BJ (cell line): ENCODE data around the gene DNM3. TPM values are rescaled to one million over a fixed set of nuclear protein-coding genes. Genes with fewer than 3 reads are reported as not detected.

ENCODE experiments used
- CTCF ChIA-PET: fragments of 350-600 bp; formaldehyde crosslinking; extraction: SDS; loops from one replicate; lab custom pipeline; 2021; ENCODE audit warnings: antibody characterized with exemption, inconsistent platforms; lab: Yijun Ruan, JAX
- POLR2A ChIA-PET: fragments of 300-600 bp; sonication (Branson Sonifier 250); formaldehyde crosslinking; extraction: SDS; loops from one replicate; lab custom pipeline; 2021; ENCODE audit warnings: antibody characterized with exemption; lab: Charles Lee
- DNase-seq: peaks from one replicate; pipeline ENCODE4 v3.0.0-alpha.2; 2011; ENCODE audit warnings: low read depth
- H3K27me3 ChIP-seq: 2 replicates; pipeline ENCODE4 v1.6.0; 2011; ENCODE audit warnings: low read length; ENCODE audit not compliant: control insufficient read depth, insufficient read depth
- H3K36me3 ChIP-seq: 2 replicates; pipeline ENCODE4 v1.5.1; 2011; ENCODE audit warnings: low read length; ENCODE audit not compliant: control insufficient read depth, insufficient read depth
- H3K4me3 ChIP-seq: 2 replicates; pipeline ENCODE4 v1.5.1; 2011; ENCODE audit warnings: low read depth, mild to moderate bottlenecking, control low read depth, low read length
- polyA plus RNA-seq: library from polyadenylated mRNA; depleted of rRNA; stranded (reverse); fragments of >200 nt; gene quantifications from 2 replicates; pipeline ENCODE4 v1.2.3, GENCODE V29; 2011
- TF ChIP-seq, protein P1 (sequence below): IDR thresholded peaks from 2 replicates; pipeline ENCODE4 v1.5.1; 2011; ENCODE audit warnings: low read depth, mild to moderate bottlenecking, control low read depth, inconsistent platforms, low read length, moderate library complexity; ENCODE audit not compliant: insufficient read depth

Gene DNM3
- polyA plus RNA-seq, 1 experiment = 0.26 TPM

DNA sequence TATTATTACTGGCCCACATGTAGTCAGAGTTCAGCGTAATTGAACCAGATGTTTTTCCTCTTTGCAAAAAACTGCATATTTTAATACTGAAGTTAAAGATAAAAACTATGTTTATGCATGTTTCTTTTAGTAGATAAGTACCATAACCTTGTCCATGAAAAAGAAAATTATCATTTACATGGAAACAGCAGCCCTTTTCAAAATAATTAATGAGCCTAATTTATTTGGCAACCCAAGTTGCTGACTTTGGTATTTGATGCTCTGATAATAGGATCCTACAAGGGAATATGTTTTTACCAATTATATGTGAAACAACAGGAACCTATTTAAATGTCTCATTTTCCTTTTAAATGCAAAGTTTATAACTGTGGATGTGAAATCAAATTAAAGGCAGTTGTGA is 297.9 kb downstream of the DNM3 start:
- Histone ChIP-seq H3K27me3 (no peaks in the 10 kb centered on the region), H3K4me3 (no peak overlapping the region), H3K36me3 (0 out of 2 replicates have a peak, but pooled peaks cover 2% of the 10 kb centered on the region)
- TF ChIP-seq, protein P1, sequence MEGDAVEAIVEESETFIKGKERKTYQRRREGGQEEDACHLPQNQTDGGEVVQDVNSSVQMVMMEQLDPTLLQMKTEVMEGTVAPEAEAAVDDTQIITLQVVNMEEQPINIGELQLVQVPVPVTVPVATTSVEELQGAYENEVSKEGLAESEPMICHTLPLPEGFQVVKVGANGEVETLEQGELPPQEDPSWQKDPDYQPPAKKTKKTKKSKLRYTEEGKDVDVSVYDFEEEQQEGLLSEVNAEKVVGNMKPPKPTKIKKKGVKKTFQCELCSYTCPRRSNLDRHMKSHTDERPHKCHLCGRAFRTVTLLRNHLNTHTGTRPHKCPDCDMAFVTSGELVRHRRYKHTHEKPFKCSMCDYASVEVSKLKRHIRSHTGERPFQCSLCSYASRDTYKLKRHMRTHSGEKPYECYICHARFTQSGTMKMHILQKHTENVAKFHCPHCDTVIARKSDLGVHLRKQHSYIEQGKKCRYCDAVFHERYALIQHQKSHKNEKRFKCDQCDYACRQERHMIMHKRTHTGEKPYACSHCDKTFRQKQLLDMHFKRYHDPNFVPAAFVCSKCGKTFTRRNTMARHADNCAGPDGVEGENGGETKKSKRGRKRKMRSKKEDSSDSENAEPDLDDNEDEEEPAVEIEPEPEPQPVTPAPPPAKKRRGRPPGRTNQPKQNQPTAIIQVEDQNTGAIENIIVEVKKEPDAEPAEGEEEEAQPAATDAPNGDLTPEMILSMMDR = no peak
- ChIA-PET POLR2A (no interaction called here), CTCF (no interaction called here)
- DNase-seq = no peak

GRCh38 chr1:172140072-172140471 is 298.8 kb downstream of the DNM3 start:
- Histone ChIP-seq H3K36me3 (0 out of 2 replicates have a peak, but pooled peaks cover 2% of the 10 kb centered on the region), H3K4me3 (peak overlapping the region; percentile 25), H3K27me3 (no peaks in the 10 kb centered on the region)
- TF ChIP-seq, protein P1 = no peak
- no peak for DNase-seq
- POLR2A ChIA-PET = interaction anchor here (0.7 kb wide), 1 partner anchor 138 kb away, joined by 3 read pairs; no protein-coding TSS in a partner anchor
- CTCF ChIA-PET = interaction anchor here (0.7 kb wide), 2 partner anchors 212 to 259 kb away, joined by 3 to 7 read pairs; no protein-coding TSS in a partner anchor

DNA sequence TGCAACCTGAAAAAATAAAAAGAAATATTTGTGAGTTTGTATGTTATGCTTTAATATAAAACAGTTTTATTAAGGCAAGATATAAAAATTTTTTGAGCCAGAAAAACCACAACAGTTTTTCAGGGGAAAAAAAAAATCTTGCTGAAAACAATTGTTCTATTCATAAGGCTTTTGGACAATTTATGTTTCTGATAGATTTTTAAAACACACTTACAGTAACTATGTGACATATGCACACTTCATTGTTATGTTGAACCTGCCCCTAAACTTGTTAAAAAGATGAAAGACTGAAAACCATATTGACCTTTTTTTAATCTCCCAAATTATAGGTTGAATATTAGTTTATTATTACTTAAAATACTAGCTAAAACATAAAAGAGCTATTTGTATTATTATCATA is 299.3 kb downstream of the DNM3 start:
- peak overlapping the region; percentile 25 for H3K4me3 ChIP-seq
- H3K36me3 ChIP-seq = 0 out of 2 replicates have a peak, but pooled peaks cover 2% of the 10 kb centered on the region
- CTCF ChIA-PET = no interaction called here
- no peak for DNase-seq
- TF ChIP-seq, protein P1 = no peak
- H3K27me3 ChIP-seq = no peaks in the 10 kb centered on the region
- POLR2A ChIA-PET = no interaction called here

DNA sequence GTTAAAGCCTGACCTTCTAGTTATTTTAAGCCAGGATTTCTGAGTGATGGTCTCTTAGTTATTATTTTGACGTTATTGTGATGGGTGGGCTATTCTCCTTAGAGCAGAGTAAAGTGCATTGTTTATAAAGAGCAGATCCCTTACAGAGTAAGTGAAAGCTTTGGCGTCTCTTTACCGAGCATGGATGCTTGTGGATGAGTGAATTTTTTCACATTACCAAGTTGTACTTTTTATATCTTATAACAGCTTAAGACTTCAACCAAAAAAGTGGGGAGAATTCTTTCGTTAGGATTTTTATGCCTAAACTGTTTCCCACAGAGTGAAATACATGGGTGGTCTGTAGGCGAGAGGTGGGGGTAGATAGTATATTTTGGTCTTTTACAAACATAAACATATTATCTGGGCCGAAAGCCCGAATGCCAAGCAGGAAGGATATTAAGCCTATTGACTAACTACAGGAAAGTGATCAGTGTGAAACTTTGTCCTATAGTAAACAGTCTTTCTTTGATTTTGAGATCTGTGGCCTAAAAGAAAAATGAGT is 300.1 kb downstream of the DNM3 start:
- DNase-seq = no peak
- POLR2A ChIA-PET = interaction anchor here (0.6 to 0.7 kb wide), 3 partner anchors 34 to 145 kb away, joined by 3 read pairs; no protein-coding TSS in a partner anchor
- Histone ChIP-seq H3K4me3 (peak overlapping the region; percentile 93), H3K27me3 (no peaks in the 10 kb centered on the region), H3K36me3 (0 out of 2 replicates have a peak, but pooled peaks cover 2% of the 10 kb centered on the region)
- CTCF ChIA-PET = interaction anchor here (0.6 to 1.4 kb wide), 2 partner anchors 139 to 181 kb away, joined by 3 to 4 read pairs; no protein-coding TSS in a partner anchor
- TF ChIP-seq, protein P1 = no peak

DNA sequence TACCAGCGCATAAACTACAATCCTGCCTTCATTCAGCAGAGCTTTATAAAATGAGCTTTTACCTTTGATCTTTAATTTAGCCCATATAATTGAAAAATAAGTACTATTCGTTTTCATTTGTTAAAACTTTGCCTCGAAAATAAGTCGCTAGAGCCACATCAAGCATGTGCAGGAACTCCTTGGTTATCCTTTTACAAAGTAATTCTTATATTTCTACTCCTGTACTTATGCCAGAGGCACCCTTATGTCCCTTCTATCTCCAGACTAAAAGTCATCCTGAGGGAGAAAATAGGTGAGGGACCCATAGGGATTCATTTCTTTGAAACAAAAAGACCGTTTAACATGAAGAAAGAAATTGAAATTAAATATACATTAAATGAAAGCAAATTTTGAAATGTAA is 301.0 kb downstream of the DNM3 start:
- ChIA-PET CTCF (interaction anchor here (0.6 to 1.4 kb wide), 4 partner anchors 140 to 400 kb away, joined by 3 to 4 read pairs (median 3); partner anchors contain the start of gene VAMP4), POLR2A (interaction anchor here (0.6 kb wide), 1 partner anchor 145 kb away, joined by 3 read pairs; no protein-coding TSS in a partner anchor)
- DNase-seq = no peak
- TF ChIP-seq, protein P1 = no peak
- Histone ChIP-seq H3K27me3 (no peaks in the 10 kb centered on the region), H3K36me3 (0 out of 2 replicates have a peak, but pooled peaks cover 2% of the 10 kb centered on the region), H3K4me3 (peak overlapping the region; percentile 93)
